ENCODE results near the gene GRAMD1C.

DNA sequence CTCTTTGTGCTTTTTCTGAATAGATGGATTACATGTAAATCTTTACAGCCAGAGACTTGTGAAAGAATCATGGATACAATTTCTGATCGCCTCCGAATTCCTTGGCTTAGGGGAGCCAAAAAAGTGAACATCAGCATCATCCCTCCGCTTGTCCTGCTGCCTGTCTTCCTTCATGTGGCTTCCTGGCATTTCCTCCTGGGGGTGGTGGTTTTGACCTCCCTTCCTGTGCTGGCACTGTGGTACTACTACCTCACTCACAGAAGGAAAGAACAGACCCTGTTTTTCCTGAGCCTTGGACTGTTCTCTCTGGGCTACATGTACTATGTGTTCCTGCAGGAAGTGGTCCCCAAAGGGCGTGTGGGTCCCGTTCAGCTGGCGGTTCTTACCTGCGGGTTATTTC is 115.1 kb downstream of the GRAMD1C start:
- TF ChIP-seq CTCF (IDR thresholded peaks at IDR 0.05; ENCODE audit: insufficient read depth, low read length) (no peak), POLR2AphosphoS5 (IDR thresholded peaks at IDR 0.05; ENCODE audit: low read depth) (no peak), SPI1 (IDR thresholded peaks at IDR 0.05; ENCODE audit: borderline replicate concordance, low read depth) (no peak)
- TF ChIP-seq, protein P1, sequence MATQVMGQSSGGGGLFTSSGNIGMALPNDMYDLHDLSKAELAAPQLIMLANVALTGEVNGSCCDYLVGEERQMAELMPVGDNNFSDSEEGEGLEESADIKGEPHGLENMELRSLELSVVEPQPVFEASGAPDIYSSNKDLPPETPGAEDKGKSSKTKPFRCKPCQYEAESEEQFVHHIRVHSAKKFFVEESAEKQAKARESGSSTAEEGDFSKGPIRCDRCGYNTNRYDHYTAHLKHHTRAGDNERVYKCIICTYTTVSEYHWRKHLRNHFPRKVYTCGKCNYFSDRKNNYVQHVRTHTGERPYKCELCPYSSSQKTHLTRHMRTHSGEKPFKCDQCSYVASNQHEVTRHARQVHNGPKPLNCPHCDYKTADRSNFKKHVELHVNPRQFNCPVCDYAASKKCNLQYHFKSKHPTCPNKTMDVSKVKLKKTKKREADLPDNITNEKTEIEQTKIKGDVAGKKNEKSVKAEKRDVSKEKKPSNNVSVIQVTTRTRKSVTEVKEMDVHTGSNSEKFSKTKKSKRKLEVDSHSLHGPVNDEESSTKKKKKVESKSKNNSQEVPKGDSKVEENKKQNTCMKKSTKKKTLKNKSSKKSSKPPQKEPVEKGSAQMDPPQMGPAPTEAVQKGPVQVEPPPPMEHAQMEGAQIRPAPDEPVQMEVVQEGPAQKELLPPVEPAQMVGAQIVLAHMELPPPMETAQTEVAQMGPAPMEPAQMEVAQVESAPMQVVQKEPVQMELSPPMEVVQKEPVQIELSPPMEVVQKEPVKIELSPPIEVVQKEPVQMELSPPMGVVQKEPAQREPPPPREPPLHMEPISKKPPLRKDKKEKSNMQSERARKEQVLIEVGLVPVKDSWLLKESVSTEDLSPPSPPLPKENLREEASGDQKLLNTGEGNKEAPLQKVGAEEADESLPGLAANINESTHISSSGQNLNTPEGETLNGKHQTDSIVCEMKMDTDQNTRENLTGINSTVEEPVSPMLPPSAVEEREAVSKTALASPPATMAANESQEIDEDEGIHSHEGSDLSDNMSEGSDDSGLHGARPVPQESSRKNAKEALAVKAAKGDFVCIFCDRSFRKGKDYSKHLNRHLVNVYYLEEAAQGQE (IDR thresholded peaks at IDR 0.05; ENCODE audit: insufficient replicate concordance, low read depth): no peak

Measured in HL-60 (cell line).